Stomach smooth muscle (tissue), 2 donors: ENCODE results near the gene AZU1.
A peak's percentile ranks its signal among the peaks of the same experiment; 100 is the strongest.

Source experiments
- H3K27ac ChIP-seq: one replicate; pipeline ENCODE4 v1.7.0; 2013; ENCODE audit warnings: mild to moderate bottlenecking, low read length, inconsistent platforms
- H3K27me3 ChIP-seq, 2 donors: one replicate each; pipeline ENCODE4 v1.7.0; 2013; ENCODE audit warnings: low read length in 2 of 2; ENCODE audit not compliant: insufficient read depth in 2 of 2, control insufficient read depth in 1 of 2
- H3K36me3 ChIP-seq, 2 donors: one replicate each; pipeline ENCODE4 v1.7.0; 2013; ENCODE audit warnings: low read length in 2 of 2; ENCODE audit not compliant: control insufficient read depth in 2 of 2, insufficient read depth in 2 of 2
- H3K4me1 ChIP-seq: one replicate; pipeline ENCODE4 v1.7.0; 2013; ENCODE audit warnings: low read length; ENCODE audit not compliant: control insufficient read depth, insufficient read depth
- H3K4me3 ChIP-seq, 2 donors: one replicate each; pipeline ENCODE4 v1.7.0; 2013; ENCODE audit warnings: low read length in 2 of 2
- H3K9ac ChIP-seq, 2 donors: one replicate each; pipeline ENCODE4 v1.7.0; 2013; ENCODE audit warnings: low read length in 2 of 2, mild to moderate bottlenecking in 1 of 2
- H3K9me3 ChIP-seq, 2 donors: one replicate each; pipeline ENCODE4 v1.7.0; 2013; ENCODE audit warnings: low read length in 2 of 2; ENCODE audit not compliant: control insufficient read depth in 2 of 2
- donor health status: healthy.
- donor health status: Pancreatic carcinoma.

The AZU1 gene

DNA sequence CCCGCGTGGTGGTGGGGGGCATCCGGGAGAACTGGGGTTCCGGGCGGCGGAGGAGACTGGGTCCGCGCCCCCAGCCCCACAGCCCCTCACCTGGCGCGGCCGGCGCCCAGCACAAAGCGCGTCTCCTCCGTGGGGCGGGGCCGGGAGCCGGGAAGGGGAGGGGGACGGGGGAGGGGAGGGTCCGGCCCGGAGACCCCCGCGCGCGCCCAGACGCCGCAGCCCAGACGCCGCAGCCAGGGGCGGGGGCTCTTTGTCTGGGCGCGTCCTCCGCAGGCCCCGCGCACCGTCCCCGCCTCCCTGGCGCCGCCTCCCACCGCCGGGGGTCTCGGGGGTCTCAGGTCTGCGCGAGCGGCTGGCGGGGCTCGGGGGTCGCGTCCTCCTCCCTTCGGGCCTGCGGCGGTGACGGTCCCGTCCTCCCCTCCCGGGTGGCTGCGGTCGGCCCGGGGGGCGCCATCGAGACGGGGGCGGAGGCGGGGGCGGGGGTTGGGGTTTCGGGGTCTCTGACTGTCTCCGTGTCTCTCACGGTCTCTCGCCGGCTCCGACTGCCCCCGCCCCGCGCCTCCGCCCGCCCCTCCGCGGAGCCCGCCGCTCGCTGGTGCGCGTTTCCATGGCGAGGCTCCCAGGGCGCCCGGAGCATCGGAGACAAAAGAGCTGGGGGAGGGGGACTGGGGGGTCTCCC lies 5.7 kb upstream of the AZU1 start, which contains the start of gene PLPPR3:
PLPPR3 (minus strand) TSS at position 131 of the 679 bp plus-strand sequence. CDS start 396 bp downstream, outside the sequence.
- H3K4me1 ChIP-seq, result peaks cover 5% of the 10 kb centered on the region
- no peaks in the 10 kb centered on the region for H3K9me3 ChIP-seq
- H3K9ac ChIP-seq, result no peak within 1 kb of the TSS
- H3K27me3 ChIP-seq, result peaks cover 7 to 17% of the 10 kb centered on the region in 2 donors
- peak within 1 kb of the TSS in 1 of 2 donors; percentile 29 for H3K4me3 ChIP-seq
- H3K27ac ChIP-seq, result no peak within 1 kb of the TSS
- no peaks in the 10 kb centered on the region for H3K36me3 ChIP-seq

DNA sequence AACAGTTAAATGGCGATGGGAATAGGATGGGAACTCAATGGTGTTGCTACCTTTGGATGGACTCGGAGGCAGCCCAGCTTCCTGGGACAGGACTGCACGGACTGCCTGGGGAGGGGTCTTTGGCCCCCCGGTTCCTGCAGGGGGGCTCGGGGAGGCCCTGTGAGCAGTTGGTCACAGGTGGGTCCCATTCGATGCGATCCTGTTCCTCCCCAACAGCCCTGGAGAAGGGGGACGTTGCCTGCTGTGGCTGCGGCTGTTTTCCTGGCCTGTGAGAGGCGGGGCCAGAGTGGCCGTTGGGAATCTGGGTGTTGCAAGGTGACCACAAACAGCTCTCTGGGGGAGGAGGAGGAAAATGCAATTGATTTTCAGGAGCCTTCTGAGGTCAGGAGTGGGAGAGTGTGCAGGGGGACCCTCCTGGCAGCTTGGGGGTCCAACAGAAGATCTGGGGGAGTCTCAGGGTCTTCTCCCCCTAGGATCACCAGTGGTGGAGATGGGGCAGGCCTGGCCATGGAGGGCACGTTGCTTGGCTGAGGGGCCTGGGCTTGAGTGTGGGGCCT lies 4.0 kb upstream of the AZU1 start:
- no peak overlapping the region for H3K4me3 ChIP-seq
- peaks cover 9 to 19% of the 10 kb centered on the region in 2 donors for H3K27me3 ChIP-seq
- peaks cover 5% of the 10 kb centered on the region for H3K4me1 ChIP-seq
- H3K9me3 ChIP-seq, result no peaks in the 10 kb centered on the region
- H3K36me3 ChIP-seq, result no peaks in the 10 kb centered on the region
- H3K27ac ChIP-seq, result no peak overlapping the region
- no peak overlapping the region for H3K9ac ChIP-seq

DNA sequence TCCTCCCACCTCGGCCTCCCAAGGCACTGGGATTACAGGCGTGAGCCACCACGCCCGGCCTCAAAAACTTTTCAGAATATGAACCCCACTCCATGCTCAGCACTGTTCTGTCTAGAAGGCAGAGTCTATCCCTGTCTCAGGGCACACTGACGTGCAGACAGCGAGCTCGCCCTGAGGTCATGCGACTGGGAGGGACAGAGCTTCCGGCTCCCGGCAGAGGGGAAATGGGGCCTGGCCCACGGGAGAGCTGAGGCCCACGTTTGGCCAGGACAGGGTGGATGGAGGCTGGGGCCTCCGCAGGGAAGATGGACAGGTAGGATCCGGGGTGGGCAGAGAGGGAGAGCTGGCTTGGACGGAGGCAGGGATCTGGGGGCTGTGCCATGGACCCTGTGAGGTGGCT lies 2.8 kb upstream of the AZU1 start:
- Histone ChIP-seq H3K9ac (no peak overlapping the region), H3K9me3 (no peaks in the 10 kb centered on the region), H3K27me3 (peaks cover 11 to 19% of the 10 kb centered on the region in 2 donors), H3K4me3 (no peak overlapping the region), H3K36me3 (no peaks in the 10 kb centered on the region), H3K4me1 (peaks cover 5% of the 10 kb centered on the region), H3K27ac (no peak overlapping the region)

DNA sequence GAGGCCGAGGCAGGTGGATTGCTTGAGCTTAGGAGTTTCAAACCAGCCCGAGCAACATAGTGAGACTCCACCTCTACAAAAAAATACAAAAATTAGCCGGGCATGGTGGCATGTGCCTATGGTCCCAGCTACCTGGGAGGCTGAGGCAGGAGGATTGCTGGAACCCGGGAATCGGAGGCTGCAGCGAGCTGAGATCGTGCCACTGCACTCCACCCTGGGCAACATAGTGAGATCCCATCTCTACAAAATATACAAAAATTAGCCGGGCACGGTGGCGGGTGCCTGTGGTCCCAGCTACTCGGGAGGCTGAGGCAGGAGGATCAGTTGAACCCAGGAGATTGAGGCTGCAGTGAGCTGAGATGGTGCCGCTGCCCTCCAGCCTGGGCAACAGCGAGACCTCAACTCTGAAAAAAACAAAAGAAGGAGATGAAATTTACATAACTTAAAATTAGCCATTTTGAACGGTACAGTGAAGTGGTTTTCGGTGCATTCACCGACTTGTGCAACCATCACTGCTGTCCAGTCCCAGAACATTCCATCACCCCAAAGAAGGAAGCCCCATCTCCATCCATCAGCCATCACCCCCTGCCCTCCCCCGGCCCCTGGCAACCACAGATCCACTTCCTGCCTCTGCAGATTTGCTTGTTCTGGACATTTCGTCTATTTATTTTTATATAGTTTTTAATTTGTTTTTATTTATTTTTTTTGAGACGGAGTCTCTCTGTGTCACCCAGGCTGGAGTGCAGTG lies 1.6 kb upstream of the AZU1 start:
- Histone ChIP-seq H3K27me3 (peaks cover 15 to 24% of the 10 kb centered on the region in 2 donors), H3K9me3 (no peaks in the 10 kb centered on the region), H3K4me1 (peaks cover 5% of the 10 kb centered on the region), H3K4me3 (no peak overlapping the region), H3K36me3 (no peaks in the 10 kb centered on the region), H3K9ac (no peak overlapping the region), H3K27ac (no peak overlapping the region)

DNA sequence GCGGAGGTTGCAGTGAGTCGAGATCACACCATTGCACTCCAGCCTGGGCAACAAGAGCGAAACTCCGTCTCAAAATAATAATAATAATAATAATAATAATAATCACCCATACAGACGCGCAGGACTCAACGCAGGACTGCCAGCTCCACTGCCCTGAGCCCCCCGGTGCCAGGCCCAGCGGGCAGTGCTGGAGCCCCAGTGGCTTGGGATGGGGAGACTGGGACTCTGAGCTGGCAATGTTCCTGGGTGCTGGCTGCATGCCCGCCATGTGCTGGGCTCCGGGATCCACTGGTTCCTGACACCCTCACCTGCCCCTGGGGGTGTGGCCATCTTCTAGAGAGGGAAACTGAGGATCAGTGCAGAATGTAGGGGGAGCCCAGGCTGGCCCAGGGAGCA lies 325 bp upstream of the AZU1 start:
- Histone ChIP-seq H3K4me1 (no peaks in the 10 kb centered on the region), H3K4me3 (no peak overlapping the region), H3K9me3 (no peaks in the 10 kb centered on the region), H3K27me3 (peaks cover 19 to 22% of the 10 kb centered on the region in 2 donors), H3K9ac (no peak overlapping the region), H3K36me3 (no peaks in the 10 kb centered on the region), H3K27ac (no peak overlapping the region)

DNA sequence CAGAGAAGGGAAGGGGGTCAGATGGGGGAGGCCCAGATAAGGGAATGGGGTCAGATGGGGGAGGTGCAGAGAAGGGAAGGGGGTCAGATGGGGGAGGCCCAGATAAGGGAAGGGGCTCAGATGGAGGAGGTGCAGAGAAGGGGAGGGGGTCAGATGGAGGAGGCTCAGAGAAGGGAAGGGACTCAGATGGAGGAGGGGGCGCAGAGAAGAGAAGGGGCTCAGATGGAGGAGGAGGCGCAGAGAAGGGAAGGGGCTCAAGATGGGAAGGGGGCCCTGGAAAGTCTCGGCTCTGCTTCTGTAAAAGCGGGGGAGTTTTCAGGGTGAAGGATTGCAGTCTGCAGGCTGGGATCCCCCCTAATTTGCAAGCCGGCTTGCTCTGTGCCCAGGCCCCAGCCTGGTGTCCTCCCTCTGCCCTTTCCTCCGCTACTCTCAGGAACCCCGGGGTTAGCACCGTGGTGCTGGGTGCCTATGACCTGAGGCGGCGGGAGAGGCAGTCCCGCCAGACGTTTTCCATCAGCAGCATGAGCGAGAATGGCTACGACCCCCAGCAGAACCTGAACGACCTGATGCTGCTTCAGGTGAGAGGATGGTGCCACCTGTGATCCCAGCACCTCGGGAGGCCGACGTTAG lies 1.6 kb downstream of the AZU1 start:
- H3K36me3 ChIP-seq, result no peaks in the 10 kb centered on the region
- H3K4me3 ChIP-seq, result no peak overlapping the region
- no peaks in the 10 kb centered on the region for H3K4me1 ChIP-seq
- no peak overlapping the region for H3K9ac ChIP-seq
- H3K9me3 ChIP-seq, result no peaks in the 10 kb centered on the region
- H3K27me3 ChIP-seq, result peaks cover 11 to 15% of the 10 kb centered on the region in 2 donors
- H3K27ac ChIP-seq, result no peak overlapping the region

DNA sequence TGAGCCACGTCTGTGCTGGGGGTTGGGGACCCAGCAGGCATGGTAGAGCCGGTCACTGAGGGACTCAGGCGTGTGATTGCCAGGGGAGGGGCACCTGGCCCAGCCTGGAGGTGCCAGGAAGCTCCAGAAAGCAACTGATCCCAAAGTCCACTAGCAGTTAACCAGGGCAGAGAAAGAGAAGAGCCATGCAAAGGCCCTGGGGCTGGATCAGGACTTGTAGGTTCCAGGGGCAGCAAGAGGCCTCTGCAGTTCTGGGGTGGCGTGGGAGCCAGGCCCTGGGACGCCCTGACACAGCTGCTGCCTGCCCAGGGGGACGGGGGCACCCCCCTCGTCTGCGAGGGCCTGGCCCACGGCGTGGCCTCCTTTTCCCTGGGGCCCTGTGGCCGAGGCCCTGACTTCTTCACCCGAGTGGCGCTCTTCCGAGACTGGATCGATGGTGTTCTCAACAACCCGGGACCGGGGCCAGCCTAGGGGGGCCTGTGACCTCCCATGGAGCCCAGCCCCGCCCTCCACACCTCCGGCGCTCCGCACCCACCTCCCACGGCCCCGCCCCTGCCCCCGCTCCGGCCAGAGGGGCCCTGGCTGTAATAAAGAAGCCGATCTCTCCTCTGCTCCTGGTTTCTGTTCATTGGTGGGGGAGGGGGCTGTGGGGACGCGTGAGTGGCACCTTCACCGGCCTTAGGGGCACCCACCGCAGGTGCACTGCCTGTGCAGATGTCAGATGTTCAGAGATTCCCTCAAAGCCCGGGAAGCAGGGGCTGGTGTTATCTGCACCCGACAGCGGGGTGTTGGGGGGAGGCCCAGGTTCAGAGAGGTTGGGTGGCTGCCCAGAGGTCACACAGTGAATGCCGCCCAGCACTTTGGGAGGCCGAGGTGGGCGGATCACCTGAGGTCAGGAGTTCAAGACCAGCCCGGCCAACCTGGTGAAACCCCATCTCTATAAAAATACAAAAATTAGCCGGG lies 4.1 kb downstream of the AZU1 start:
- Histone ChIP-seq H3K27ac (no peak overlapping the region), H3K4me3 (no peak overlapping the region), H3K9me3 (no peaks in the 10 kb centered on the region), H3K4me1 (no peaks in the 10 kb centered on the region), H3K9ac (no peak overlapping the region), H3K36me3 (no peaks in the 10 kb centered on the region), H3K27me3 (peaks cover 17 to 25% of the 10 kb centered on the region in 2 donors)

DNA sequence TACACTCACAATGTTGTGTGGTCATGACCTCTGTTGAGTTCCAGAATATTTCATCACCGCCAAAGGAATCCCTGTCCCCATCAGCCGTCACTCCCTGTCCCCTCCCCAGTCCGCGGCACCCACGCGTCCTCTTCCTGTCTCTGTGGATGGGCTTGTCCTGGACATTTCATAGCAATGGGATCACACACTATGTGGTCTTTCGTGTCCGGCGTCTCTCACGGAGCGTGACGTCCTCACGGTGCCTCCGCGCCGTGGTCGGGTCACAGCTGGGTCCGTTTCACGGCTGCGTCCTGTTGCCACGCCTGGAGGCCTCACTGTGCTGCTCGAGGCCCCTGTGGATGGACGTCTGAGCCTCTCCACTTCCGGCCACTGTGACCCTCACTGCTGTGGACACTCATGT lies 6.6 kb downstream of the AZU1 start:
- Histone ChIP-seq H3K9me3 (no peaks in the 10 kb centered on the region), H3K36me3 (no peaks in the 10 kb centered on the region), H3K4me3 (no peak overlapping the region), H3K4me1 (no peaks in the 10 kb centered on the region), H3K27me3 (peaks cover 17 to 24% of the 10 kb centered on the region in 2 donors), H3K27ac (no peak overlapping the region), H3K9ac (no peak overlapping the region)

DNA sequence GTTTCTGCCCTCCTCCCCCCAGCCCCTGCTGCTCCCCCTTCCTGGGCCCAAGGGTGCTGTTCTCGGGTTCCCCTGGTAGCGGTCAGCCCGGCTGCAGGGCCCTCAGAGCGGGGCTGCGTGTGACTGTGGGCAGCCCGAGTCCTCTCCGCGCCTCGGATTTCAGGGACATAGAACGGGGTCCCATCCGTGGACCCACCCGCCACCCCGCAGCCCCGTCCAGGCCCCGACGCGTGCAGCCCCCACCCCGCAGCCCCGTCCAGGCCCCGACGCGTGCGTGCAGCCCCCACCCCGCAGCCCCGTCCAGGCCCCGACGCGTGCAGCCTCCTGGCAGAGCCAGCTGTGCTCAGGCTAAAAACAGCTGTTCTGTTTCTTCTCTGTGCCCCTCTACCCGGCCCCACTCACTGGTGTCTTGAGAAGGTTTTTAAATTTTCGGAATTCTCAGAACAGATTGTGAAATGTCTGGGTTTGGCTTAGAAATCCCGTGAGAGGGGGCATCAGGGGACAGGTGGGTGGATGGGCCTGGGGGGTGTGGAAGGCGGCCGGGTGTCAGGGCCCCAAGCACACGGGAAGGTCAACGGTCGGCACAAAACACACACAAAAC lies 7.7 kb downstream of the AZU1 start:
- Histone ChIP-seq H3K4me1 (no peaks in the 10 kb centered on the region), H3K27me3 (peaks cover 15 to 24% of the 10 kb centered on the region in 2 donors), H3K9me3 (no peaks in the 10 kb centered on the region), H3K4me3 (no peak overlapping the region), H3K27ac (no peak overlapping the region), H3K36me3 (no peaks in the 10 kb centered on the region), H3K9ac (no peak overlapping the region)
